T-helper 17 cell (primary cell): ENCODE data around the gene PPP2R2D. TPM values are rescaled to one million over a fixed set of nuclear protein-coding genes. Genes with fewer than 3 reads are reported as not detected.

ENCODE experiments used
- ATAC-seq: fragments of 150-1000 bp; cut with Tn5 transposase; 2 replicates; pipeline ENCODE4 v1.10.0; 2021; ENCODE audit warnings: mild to moderate bottlenecking, moderate library complexity
- DNase-seq, 3 donors: peaks; one replicate each; pipeline versions ENCODE4 v3.0.0 to v3.0.0-alpha.2; 2020 to 2021
- H3K9me3 ChIP-seq: one replicate; pipeline ENCODE4 v1.7.0; 2013; ENCODE audit warnings: low read length, mild to moderate bottlenecking; ENCODE audit not compliant: control insufficient read depth, poor library complexity, severe bottlenecking
- H3K27ac Mint-ChIP-seq: one replicate; pipeline ENCODE4 v1.8.0; 2022; ENCODE audit warnings: mild to moderate bottlenecking, moderate library complexity, mixed read lengths
- H3K27me3 Mint-ChIP-seq: one replicate; pipeline ENCODE4 v1.8.0; 2022; ENCODE audit warnings: mixed read lengths
- H3K36me3 Mint-ChIP-seq: one replicate; pipeline ENCODE4 v1.8.0; 2022; ENCODE audit warnings: low read depth, mixed read lengths
- H3K4me1 Mint-ChIP-seq: one replicate; pipeline ENCODE4 v1.8.0; 2022; ENCODE audit warnings: mild to moderate bottlenecking, mixed read lengths
- H3K4me3 Mint-ChIP-seq: one replicate; pipeline ENCODE4 v1.8.0; 2022; ENCODE audit warnings: mild to moderate bottlenecking, moderate library complexity, mixed read lengths
- total RNA-seq, 4 donors: library from RNA in 2 of 4; stranded (reverse) in 2 of 4; gene quantifications; one replicate each; pipeline ENCODE4 v1.2.3 and lab custom pipeline; 2022 to 2026

PPP2R2D gene
- total RNA-seq, 2 donors from 2014 or later = 34.5 to 36.6 TPM

DNA sequence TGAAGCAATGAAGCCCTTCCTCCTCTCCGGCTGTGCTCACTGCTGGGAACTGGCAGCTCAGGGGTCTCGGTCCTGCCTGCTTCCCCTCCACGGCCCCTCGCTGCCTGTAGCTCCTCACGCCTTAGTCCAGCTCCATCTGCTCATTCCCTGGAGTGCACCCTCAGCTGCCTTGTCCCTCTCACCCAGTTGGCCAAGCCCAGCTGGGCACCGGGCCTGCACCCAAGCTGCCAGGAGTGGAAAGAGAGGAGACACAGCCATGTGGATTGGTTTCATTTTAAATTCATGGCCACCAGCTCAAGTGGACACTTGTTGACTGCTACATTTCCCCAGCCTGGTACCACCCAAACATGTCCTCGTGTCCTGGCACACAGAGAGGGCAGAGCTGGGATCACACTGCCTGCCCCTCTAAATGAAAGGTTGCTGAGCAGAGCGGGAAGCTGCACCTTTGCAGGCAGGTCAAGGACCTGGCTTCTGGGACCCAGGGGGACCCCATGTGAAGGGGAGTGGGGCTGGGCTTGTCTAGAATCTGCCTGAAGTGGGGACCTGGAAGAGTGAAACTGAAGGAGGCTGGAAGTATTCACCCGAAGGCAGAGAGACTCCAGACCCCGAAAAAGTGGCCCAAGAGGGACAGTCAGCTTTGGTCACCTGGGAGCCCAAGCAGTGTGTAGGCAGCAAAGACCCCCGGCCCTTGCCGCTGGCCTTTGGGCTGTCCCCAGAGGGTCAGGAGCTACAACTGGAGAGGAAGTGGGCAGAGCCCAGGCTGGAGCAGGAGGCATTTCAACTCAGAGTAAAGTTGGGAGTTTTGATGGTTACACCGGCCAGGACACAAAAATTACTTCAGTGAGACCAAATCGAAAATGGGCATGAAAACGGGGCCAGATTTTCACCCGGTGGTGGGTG, 95.9 kb downstream of the PPP2R2D start:
- Mint-ChIP-seq H3K4me1 (no peaks in the 10 kb centered on the region), H3K4me3 (no peak overlapping the region), H3K27ac (no peak overlapping the region), H3K27me3 (peaks cover 5% of the 10 kb centered on the region), H3K36me3 (no peaks in the 10 kb centered on the region)
- DNase-seq (no peak), ATAC-seq (no peak)
- H3K9me3 ChIP-seq = no peaks in the 10 kb centered on the region

DNA sequence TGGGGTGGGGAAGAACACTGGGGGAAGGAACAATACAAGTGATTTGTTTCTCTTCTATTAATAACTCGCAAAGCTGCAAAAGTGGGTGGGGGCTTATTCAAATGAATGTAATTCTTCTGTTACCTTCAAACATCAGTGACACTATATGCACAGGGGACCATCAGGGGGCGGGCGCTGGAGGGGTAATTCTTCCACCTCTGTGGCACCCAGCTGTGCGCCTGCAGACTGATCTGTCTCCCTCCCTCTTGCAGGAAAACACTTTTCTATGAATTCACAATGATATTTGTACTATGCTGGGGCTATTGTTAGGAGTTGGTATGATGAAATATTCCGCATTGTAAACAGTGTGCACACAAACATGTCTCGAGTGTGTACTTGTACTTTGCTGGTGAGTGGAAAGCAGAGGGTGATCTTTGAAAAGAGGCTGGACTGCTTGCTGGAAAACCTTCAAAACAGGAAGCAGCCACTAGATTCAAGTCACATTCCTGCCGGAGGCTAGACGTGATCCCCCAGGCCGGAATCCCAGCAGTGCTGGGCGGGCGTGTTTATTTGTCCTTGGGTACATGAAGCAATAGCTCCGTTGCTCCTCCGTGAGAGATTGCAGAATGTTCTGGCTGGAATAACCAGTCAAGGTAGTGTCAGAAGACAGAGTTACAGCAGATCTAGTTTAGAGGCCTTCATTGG, 96.7 kb downstream of the PPP2R2D start:
- ATAC-seq (no peak), DNase-seq (no peak)
- H3K4me1 Mint-ChIP-seq = peaks cover 3% of the 10 kb centered on the region
- H3K27me3 Mint-ChIP-seq = peaks cover 12% of the 10 kb centered on the region
- H3K27ac Mint-ChIP-seq = no peak overlapping the region
- no peak overlapping the region for H3K4me3 Mint-ChIP-seq
- H3K36me3 Mint-ChIP-seq = no peaks in the 10 kb centered on the region
- H3K9me3 ChIP-seq = no peaks in the 10 kb centered on the region

GRCh38 chr10:131998050-131998844, 97.4 kb downstream of the PPP2R2D start:
- H3K36me3 Mint-ChIP-seq = no peaks in the 10 kb centered on the region
- H3K27ac Mint-ChIP-seq = no peak overlapping the region
- peaks cover 17% of the 10 kb centered on the region for H3K27me3 Mint-ChIP-seq
- H3K4me1 Mint-ChIP-seq = peaks cover 3% of the 10 kb centered on the region
- DNase-seq = no peak
- H3K4me3 Mint-ChIP-seq = no peak overlapping the region
- H3K9me3 ChIP-seq = no peaks in the 10 kb centered on the region
- no peak for ATAC-seq

GRCh38 chr10:131998845-131999681, 98.3 kb downstream of the PPP2R2D start:
- no peak for DNase-seq
- H3K27ac Mint-ChIP-seq = no peak overlapping the region
- no peak for ATAC-seq
- H3K36me3 Mint-ChIP-seq = no peaks in the 10 kb centered on the region
- H3K9me3 ChIP-seq = no peaks in the 10 kb centered on the region
- peaks cover 17% of the 10 kb centered on the region for H3K27me3 Mint-ChIP-seq
- H3K4me3 Mint-ChIP-seq = no peak overlapping the region
- peaks cover 3% of the 10 kb centered on the region for H3K4me1 Mint-ChIP-seq

DNA sequence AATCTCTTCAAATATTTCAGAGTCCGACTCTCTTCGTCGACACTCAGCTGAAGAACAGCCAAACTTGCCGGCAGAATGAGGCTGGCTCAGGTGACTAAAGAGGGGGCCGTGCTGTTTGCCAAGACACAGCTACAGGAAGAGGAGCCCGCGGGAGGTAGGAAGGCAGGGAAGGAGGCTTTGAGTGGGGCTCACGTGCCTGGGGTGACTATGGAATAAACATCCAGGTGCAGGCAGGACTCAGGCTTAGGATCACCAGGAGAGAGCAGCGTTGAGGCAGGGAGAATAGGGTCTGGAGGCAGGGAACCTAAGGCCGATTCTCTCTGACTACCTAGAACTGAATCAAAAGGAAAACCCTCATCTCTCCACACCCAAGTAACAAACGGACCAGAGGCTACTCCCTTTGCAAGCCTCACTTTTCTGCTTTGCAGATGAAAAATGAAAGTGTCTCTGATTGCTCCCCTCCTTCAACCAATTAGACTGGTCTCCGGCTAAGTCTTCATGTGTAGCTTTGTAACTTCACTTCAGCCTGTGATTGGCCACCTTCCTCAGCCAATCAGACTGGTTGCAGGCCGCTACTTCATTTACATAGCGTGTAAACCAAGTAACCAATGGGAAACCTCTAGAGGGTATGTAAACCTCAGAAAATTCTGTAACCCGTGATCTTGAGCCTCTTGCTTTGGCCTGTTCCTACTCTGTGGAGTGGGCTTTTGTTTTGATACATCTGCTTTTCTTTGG, 100.6 kb downstream of the PPP2R2D start:
- H3K36me3 Mint-ChIP-seq = no peaks in the 10 kb centered on the region
- H3K4me1 Mint-ChIP-seq = peaks cover 3% of the 10 kb centered on the region
- peak; percentile 68 for ATAC-seq
- H3K27me3 Mint-ChIP-seq = peaks cover 22% of the 10 kb centered on the region
- H3K4me3 Mint-ChIP-seq = no peak overlapping the region
- H3K27ac Mint-ChIP-seq = no peak overlapping the region
- no peak for DNase-seq
- no peaks in the 10 kb centered on the region for H3K9me3 ChIP-seq

DNA sequence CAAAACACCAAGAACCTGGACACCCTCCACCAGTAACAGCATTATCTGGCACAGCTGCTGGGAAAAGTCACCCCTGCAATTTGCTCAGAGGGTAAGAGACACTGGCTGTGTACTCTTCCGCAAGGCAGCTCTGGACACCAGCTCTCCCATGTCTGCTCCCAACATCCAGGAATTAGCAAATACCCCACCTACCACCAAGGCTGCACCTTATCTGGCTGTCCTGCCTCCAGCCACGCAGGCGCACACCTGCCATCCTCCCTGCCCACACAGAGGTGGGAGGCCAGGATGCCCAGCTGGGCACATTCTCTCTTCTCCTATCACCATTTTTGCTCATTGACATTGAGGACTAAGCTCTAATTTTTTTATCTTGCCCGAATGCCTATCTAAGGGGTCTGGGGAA, 101.2 kb downstream of the PPP2R2D start:
- H3K36me3 Mint-ChIP-seq = no peaks in the 10 kb centered on the region
- ATAC-seq = no peak

GRCh38 chr10:132003282-132003924, 102.6 kb downstream of the PPP2R2D start:
- no peaks in the 10 kb centered on the region for H3K9me3 ChIP-seq
- no peak overlapping the region for H3K4me3 Mint-ChIP-seq
- no peak for DNase-seq
- ATAC-seq = no peak
- peaks cover 3% of the 10 kb centered on the region for H3K4me1 Mint-ChIP-seq
- H3K27ac Mint-ChIP-seq = no peak overlapping the region
- H3K27me3 Mint-ChIP-seq = peaks cover 35% of the 10 kb centered on the region
- peaks cover 3% of the 10 kb centered on the region for H3K36me3 Mint-ChIP-seq

More for the DNA sequence above, 101.2 kb downstream of the PPP2R2D start:
- Mint-ChIP-seq H3K4me3 (no peak overlapping the region), H3K4me1 (peaks cover 3% of the 10 kb centered on the region), H3K27me3 (peaks cover 23% of the 10 kb centered on the region), H3K27ac (no peak overlapping the region)
- no peak for DNase-seq
- no peaks in the 10 kb centered on the region for H3K9me3 ChIP-seq

GRCh38 chr10:132004052-132004451, 103.2 kb downstream of the PPP2R2D start:
- no peak for DNase-seq
- Mint-ChIP-seq H3K27ac (no peak overlapping the region), H3K27me3 (peaks cover 39% of the 10 kb centered on the region), H3K4me1 (peaks cover 3% of the 10 kb centered on the region), H3K36me3 (peaks cover 3% of the 10 kb centered on the region), H3K4me3 (no peak overlapping the region)
- ATAC-seq = no peak
- no peaks in the 10 kb centered on the region for H3K9me3 ChIP-seq

GRCh38 chr10:132005147-132005546, 104.3 kb downstream of the PPP2R2D start:
- peaks cover 48% of the 10 kb centered on the region for H3K27me3 Mint-ChIP-seq
- no peaks in the 10 kb centered on the region for H3K9me3 ChIP-seq
- no peak overlapping the region for H3K27ac Mint-ChIP-seq
- peaks cover 3% of the 10 kb centered on the region for H3K4me1 Mint-ChIP-seq
- no peak overlapping the region for H3K4me3 Mint-ChIP-seq
- ATAC-seq (no peak), DNase-seq (no peak)
- H3K36me3 Mint-ChIP-seq = peaks cover 3% of the 10 kb centered on the region

- peaks cover 3% of the 10 kb centered on the region for H3K36me3 Mint-ChIP-seq
- no peaks in the 10 kb centered on the region for H3K9me3 ChIP-seq
- H3K4me1 Mint-ChIP-seq = peaks cover 3% of the 10 kb centered on the region
- no peak overlapping the region for H3K27ac Mint-ChIP-seq
- H3K4me3 Mint-ChIP-seq = no peak overlapping the region
- no peak for ATAC-seq
- DNase-seq = no peak
- H3K27me3 Mint-ChIP-seq = peaks cover 52% of the 10 kb centered on the region
Measured at GRCh38 chr10:132006966-132007365, 106.2 kb downstream of the PPP2R2D start.

DNA sequence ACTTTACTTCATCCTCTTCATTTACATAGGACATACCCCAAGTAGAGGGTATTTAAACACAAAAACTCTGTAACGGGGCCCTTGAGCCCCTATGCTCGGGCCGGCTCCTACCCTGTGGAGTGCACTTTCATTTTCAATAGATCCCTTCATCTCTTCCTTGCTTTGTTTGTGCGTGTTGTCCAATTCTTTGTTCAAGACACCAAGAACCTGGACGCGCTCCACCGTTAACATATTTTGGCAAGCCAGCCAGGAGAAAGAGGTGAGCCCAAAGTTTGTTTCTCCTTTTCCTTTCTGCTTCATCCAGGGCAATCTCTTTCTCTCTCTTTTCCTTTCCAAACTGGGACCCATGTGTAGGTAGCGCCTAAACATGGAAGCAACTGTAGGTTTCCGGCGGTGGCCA, 106.9 kb downstream of the PPP2R2D start:
- Mint-ChIP-seq H3K27me3 (peaks cover 45% of the 10 kb centered on the region), H3K27ac (no peak overlapping the region), H3K4me3 (no peak overlapping the region), H3K4me1 (no peaks in the 10 kb centered on the region), H3K36me3 (peaks cover 3% of the 10 kb centered on the region)
- ATAC-seq = no peak
- no peaks in the 10 kb centered on the region for H3K9me3 ChIP-seq
- DNase-seq = no peak
